HCT116 (cell line): ENCODE measurements around the gene NAPEPLD.

Experiments used
- CTCF ChIP-seq, 3 experiments: fragments of 200-600 bp in 1 of 3; sonication (generic) in 1 of 3; IDR thresholded peaks in 2 of 3; conservative IDR thresholded peaks in 1 of 3; 2 replicates each; pipeline ENCODE4 v1.5.1; 2012 to 2017; ENCODE audit warnings: low read depth in 2 of 3, low read length in 2 of 3, antibody characterized with exemption in 1 of 3, borderline replicate concordance in 1 of 3, control low read depth in 1 of 3, mild to moderate bottlenecking in 1 of 3, mixed read lengths in 1 of 3, mixed run types in 1 of 3, moderate library complexity in 1 of 3; ENCODE audit not compliant: insufficient read depth in 1 of 3
- POLR2AphosphoS5 ChIP-seq: IDR thresholded peaks from 2 replicates; pipeline ENCODE4 v1.6.1; 2011; ENCODE audit warnings: mild to moderate bottlenecking, low read depth, low read length, moderate library complexity
- SP1 ChIP-seq: IDR thresholded peaks from 2 replicates; pipeline ENCODE4 v1.6.1; 2012; ENCODE audit warnings: low read depth
- TCF7L2 ChIP-seq: IDR thresholded peaks from 2 replicates; pipeline ENCODE4 v1.7.0; 2011; ENCODE audit warnings: borderline replicate concordance, inconsistent platforms; ENCODE audit not compliant: insufficient read depth, insufficient read length; ENCODE audit errors: extremely low read depth
- YY1 ChIP-seq: IDR thresholded peaks from 2 replicates; pipeline ENCODE4 v1.6.1; 2011; ENCODE audit warnings: low read length, low read depth, moderate library complexity, mild to moderate bottlenecking; ENCODE audit not compliant: insufficient replicate concordance; ENCODE audit errors: extremely low read depth

DNA sequence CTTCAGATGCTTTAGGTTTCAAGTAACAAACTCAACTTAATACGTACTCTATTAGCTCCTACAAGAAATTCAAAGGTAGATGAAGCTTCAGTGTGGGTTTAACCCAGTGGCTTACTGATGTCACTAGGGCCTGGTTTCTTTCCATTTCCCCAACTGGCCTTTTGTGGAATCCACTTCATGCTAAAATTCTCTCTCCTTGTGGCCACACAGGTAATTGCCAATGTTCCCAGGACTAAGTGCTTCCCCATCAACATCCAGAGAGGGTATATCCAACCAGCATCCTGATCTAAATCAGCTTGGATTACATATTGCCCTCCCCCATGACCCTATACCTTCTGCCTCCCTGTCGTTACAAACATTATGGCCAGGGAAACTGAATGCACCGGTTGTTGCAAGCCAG is 85.0 kb downstream of the NAPEPLD start:
- TF ChIP-seq TCF7L2 (no peak), CTCF (IDR thresholded peaks at IDR 0.05 in 2 of 3, conservative IDR thresholded peaks at IDR 0.05 in 1 of 3; ENCODE audit: borderline replicate concordance in 1 of 3, insufficient read depth in 1 of 3, low read depth in 2 of 3, low read length in 2 of 3) (peak in 2 of 3 experiments; percentile 17 to 22; a peak in 1 of 6 replicates), YY1 (no peak), SP1 (no peak), POLR2AphosphoS5 (no peak)
